GM21786 (cell line): ENCODE measurements around the gene CASP6.
A peak's percentile ranks its signal among the peaks of the same experiment; 100 is the strongest.
"Not testable (repeated sequence)": the region's sequence is repeated elsewhere in the genome, so short reads cannot be mapped to it uniquely, and the experiment has no call there.

Experiments used
- ATAC-seq: cut with Tn5 transposase; IDR thresholded peaks from one replicate; pipeline ENCODE4 v1.9.1; 2021; ENCODE audit not compliant: unreplicated experiment

CASP6 gene

DNA sequence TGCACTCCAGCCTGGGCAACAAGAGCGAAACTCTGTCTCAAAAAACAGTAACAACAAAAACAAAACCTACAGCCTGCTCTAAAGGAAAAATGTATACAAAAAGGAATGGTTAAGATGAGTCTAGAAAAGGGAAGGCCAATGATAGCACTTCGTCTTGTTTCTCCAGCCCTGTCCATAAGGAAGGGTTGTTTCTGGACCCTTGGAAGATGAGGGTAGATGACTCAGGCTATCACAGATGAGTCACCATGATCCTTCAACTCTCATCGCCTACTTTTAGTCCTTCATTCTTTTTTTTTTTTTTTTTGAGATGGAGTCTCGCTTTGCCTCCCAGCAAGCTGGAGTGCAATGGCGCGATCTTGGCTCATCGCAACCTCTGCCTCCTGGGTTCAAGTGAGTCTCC lies 17.8 kb upstream of the CASP6 start:
- ATAC-seq = no peak

DNA sequence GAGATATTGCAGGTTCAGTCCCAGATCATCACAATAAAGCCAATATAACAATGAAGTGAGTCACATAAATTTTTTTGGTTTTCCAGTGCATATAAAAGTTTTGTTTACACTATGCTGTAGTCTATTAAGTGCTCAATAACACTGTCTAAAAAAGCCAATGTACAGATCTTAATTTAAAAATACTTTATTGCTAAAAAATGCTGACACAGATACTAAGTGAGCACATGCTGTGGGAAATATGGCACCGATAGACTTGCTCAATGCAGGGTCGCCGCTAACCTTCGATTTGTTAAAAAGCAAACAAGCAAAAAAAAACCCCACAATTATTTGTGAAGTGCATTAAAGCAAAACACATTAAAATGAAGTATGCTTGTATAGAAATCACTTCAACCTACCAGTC lies 16.4 kb upstream of the CASP6 start:
- no peak for ATAC-seq

DNA sequence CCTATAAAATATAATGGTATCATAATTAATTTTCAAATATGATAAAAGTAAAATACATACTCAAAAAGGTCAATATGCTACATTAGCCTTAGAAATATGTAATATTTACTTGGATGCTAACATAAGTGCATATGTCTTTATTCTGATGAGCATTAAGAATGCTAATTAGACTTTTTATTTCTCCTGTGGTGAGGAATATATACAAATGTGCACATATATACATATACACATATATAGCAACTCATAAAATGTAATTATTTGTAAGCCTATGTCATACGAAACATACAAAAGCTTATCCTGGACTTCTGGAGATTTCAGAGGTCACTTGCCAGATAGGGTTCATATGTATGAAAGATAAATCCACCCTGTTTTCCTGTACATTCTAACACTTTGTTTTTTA lies 15.5 kb upstream of the CASP6 start:
- ATAC-seq = no peak

DNA sequence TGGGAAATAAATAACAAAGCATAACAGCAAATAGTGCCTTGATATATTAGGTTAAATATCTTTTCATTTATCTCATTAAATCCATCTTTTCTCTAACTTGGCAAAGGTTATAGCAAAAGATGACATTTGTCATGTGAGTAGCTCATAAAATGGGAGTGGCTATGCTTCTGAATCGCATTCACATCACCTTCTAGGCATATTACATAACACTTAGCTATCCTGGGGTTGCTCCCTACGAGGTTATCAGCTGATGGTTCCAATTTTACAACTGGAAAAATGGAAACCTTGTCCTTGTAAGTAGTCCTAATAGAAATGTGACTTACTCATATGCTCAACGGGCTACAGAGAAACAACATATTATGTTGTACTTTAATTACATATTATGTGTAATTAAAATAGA lies 10.3 kb upstream of the CASP6 start:
- ATAC-seq = no peak

DNA sequence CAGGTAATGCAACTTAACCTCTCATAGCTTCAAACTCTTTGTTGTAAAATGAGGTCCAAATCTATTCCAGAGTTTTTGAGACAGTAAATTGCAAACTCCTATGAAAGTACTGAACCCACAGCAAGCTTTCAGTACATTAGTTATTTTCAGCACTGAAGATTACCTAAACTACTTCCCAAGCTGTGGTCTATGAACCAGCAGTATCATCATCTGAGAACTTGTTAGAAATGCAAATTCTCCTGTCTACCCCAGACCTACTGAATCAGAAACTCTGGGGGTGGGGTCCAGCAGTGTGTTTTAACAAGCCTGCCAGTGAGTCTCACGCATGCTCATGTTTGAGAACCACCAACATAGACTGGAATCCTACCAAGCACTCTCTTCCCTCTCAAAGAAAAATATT lies 5.7 kb upstream of the CASP6 start:
- ATAC-seq = peak; percentile 75

DNA sequence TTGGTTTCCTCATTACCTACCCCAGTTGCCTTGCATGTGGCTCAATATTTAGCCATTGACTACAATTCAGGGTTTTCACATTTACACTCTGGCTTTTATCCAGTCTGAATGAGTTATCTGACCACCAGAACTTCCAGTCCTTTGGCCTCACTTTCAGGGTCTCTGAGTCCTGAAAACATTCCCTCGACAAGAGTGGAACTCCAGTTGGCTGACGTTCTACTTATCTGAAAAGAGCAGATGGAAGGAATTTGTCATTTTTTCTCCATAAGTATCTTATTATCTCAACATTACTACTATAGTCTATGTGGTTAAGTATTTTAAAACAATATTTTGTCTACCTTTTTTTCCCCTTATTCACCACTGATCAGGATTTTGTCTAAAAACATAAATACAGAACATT lies 5.2 kb upstream of the CASP6 start:
- ATAC-seq = no peak

DNA sequence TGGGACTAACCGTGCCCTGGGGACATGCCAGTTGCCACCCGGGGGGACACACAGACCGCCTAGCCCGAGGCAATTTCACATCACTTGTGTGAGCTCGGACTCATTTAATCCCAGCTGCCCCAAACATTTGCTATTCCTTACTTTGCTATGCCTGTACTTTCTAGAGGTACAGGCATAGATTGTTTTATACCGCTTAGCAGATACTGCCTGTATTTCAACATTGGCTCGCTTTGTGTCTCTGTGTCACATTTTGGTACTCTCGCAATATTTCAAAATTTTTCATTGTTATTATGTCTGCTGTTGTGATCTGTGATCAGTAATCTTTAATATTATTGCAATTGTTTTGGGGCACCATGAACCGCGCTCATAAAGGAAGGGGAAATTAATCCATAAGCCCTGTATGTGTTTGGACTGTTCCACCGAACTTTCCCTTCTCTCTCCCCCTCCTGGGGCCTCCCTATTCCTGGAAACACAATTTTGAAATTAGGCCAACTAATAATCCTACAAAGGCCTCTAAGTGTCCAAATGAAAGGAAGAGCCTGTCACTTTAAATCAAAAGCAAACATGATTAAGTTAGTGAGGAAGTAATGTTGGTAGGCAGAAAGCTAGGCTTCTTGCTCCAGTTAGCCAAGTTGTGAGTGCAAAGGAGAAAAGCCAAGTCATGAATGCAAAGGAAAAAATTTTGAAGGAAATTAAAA lies 568 bp upstream of the CASP6 start:
- no peak for ATAC-seq

DNA sequence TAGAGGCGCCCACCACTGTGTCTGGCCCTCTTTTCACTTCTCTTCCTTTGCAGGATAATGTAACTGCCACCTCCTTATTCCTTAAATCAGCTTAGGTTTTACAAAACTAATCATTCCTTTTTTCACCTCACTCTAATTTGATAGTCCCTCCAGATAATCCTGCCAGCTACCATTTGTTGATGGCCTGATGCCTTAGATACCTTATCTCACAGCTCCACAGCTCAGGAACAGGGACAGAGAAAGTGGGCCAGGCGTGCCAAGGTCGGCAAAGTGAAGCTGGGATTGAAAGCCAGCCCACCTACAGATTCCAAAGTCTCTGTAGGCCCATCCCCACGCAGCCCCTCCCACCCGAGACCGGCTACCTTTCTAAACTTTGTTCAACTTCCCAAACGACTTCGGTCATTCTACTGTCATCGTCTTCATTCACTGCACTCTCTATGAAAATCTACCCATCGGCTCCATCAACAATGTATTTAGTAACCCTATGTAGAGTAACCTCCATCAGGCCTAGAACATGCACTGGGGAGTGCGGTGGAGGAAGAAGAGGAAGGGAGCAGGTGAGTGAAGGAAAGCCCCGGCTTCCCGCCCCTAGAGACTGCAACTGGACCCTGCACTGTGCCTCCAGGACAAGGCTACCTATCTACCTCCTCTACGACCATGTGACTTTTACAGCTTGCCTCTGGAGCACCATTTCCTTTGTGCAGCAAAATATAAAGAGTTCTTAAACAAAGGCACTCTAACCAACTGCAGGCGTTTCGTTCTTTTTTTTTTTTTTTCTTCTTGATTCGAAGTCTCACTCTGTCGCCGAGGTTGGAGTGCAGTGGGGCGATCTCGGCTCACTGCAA lies 1.5 kb downstream of the CASP6 start:
- no peak for ATAC-seq

DNA sequence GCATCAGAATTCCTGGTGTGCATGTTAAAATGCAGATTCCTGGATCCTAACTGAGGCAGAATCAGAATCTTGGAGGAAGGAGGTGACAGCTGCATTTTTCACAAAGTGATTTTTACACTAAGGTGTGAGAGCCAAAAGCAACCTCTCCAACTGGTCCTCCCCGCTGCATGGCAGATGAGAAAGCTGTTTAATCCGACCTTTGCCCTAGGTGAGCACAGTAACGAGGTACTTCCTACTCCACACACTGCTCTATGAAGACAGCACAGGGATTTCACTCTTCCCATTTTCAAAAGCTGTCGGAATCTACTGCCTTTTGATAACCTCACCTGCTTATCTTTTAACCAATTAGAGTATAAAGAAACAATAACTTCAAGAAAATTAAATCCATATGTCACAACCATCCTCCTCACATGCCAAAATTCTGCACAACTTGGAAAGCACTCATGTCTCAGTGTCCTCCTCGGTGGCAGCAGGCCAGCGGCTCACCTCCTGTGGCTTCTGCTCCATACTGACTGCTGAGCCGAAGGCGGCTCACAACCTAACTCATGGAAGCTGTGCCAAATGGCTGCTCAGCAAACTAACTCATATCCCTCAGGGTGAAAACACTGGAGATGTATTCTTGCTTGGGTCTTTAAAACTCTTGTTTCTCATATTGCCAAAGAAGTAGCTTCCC lies 3.6 kb downstream of the CASP6 start:
- ATAC-seq = no peak

DNA sequence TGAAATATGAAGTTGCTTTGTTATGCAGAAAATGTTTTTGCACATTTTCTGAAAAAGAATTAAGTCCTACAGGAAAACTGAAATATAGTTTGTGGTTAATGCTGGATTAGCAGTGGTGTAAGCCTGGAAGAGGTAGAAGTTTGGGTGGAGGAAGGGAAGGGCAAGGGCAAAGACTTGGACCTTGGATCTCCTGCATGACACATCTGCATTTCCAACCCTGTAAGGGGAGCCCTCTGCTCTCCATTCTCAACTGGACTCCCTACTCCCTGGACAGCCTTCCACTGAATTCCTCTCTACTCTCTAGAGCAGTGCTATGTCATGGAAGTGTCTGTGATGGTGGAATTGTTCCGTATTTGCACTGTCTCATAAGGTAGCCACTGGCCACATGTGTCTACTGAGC lies 4.6 kb downstream of the CASP6 start:
- no peak for ATAC-seq

DNA sequence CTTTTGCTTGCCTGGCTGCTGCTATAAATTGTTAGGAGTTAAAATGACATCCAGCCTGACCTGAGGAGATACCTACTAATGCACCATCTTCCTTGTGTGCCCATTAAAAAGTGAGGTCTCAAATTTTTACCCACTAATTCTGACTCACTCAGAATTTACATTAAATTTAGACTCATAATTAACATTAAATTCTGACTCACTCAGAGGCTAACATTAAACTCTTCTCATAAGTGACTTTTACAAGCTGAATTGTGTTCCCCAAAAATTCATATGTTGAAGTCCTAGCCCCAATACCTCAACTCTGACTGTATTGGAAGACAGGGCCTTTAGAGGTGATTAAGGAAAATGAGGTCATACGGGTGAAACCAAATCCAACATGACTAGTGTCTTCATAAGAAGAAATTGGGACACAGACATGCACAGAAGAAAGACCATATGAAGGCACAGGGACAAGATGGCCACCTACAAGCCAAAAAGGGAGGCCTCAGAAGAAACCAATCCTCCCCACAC lies 11.8 kb downstream of the CASP6 start:
- ATAC-seq = no peak

DNA sequence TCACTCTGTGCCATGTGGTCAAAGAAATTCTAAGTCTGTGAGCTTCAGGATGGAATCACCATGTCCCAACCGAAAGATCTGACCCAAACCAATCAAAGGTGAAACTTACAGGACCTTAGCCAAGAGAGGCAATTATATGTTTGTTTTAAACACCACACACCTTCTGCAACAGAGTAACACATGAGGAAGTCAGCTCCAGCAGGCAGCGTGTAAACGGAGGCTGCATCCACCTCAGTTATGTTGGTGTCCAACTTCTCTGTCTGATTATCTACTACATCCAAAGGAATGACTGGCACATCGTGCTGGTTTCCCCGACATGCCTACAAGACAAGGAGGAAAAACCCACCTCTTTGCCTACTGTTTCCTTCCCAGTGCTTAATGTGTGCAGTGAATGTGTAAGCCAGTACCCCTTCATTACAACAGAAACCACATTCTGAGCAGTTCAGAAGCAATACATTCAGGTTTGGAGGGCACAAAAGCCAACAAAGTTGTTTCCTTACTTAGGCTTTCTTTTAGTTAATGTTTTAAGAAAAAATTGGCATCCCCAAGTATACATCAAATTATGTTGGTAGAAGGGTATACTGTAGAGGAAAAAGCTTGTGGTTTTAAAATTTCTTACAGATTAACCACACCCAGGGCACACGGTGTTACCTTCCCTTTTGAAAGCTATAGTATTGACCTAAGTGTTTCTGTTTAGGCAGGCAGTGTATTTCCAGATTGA lies 12.4 kb downstream of the CASP6 start:
- peak; percentile 96 for ATAC-seq

DNA sequence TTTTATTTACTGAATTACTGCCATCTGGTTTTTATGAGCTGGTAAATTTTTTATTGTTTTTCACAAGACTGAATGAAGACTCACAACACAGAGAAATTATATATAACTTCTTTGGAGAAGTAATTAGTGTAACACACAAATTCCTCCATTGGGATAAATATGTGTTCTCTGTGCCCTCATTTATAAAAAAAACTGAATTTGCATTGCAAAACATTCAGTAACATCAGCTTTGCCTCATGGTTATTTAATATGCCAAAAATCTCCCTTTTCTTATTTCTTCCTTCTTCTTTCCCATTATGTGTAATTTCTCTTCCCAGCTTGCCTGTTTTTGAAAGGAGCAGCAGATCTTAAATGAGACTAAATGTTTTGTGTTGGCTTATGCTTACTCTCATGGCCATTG lies 18.5 kb downstream of the CASP6 start:
- ATAC-seq = no peak

DNA sequence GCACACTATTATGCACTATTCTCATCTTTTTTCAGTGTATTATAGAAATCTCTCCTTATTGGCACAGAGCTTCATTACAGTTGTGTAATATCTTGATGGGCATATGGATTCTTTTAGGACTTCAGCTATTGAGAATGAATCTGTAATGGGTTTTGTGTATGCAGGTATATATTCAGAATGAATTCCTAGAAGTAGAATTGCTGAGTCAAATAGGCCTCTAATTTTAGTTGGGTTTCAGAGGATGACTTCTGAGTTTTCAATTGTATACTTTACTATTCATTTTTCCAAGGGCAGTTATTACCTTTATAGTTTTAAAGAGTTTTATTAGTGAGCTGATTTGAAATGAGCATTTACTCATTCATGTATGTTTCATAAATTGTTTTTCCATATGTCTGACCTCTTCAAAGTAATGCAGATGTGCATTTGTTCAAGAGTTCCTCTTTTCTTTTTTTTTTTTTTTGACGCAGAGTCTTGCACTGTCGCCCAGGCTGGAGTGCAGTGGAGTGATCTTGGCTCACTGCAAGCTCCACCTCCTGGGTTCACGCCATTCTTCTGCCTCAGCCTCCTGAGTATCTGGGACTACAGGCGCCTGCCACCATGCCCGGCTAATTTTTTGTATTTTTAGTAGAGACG lies 19.5 kb downstream of the CASP6 start:
- no peak for ATAC-seq

DNA sequence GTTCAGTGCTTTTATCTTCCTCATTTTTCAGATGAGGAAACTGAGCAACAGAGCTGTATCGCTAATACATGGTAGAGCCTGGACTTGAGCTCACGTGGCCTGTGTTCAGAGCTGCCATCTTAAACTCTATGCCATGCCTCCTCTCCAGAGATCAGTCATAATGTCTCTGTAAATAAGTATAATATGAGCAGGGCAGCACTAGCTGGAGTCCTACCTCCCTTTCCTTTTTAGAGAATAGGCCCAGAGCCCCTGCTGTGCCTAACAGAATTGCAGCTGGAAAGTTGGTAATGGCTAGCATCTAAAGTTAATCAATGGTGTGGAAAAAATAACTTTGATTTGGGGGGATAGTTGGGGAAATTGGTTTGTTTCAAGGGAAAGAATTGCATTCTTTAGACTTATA lies 20.4 kb downstream of the CASP6 start:
- ATAC-seq = no peak

DNA sequence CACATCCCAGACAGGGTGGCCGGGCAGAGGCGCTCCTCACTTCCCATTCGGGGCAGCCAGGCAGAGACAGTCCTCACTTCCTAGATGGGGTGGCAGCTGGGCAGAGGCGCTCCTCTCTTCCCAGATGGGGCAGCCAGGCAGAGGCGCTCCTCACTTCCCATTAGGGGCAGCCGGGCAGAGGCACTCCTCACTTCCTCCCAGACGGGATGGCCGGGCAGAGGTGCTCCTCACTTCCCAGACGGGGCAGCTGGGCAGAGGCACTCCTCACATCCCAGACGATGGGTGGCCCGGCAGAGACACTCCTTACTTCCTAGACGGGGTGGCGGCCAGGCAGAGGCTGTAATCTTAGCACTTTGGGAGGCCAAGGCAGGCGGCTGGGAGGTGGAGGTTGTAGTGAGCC lies 24.3 kb downstream of the CASP6 start:
- ATAC-seq = not testable (repeated sequence)

DNA sequence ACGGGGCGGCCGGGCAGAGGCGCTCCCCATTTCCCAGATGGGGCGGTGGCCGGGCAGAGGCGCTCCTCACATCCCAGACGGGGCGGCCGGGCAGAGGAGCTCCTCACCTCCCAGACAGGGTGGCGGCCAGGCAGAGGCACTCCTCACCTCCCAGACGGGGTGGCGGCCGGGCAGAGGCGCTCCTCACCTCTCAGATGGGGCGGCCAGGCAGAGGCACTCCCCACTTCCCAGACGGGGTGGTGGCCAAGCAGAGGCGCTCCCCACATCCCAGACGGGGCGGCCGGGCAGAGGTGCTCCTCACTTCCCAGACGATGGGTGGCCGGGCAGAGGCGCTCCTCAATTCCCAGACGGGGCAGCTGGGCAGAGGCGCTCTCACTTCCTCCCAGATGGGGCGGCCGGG lies 24.8 kb downstream of the CASP6 start:
- not testable (repeated sequence) for ATAC-seq

DNA sequence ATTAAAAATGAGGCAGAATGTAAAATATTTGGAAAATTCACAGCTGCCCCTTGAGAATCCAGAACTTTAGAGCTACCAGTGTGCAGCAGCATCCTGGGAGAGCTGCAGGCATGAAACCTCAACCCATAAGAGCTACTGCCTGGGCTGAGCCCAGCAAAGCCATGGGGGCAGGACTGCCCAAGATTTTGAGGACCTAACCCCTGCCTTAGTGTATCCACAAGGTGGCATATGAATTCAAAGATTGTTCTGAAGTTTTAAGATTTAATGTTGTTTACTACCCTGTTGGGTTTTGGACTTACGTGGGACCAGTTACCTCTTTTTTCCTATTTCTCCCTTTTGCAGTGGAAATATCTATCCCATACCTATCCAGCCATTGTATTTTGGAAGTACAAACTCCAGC lies 26.4 kb downstream of the CASP6 start:
- no peak for ATAC-seq

DNA sequence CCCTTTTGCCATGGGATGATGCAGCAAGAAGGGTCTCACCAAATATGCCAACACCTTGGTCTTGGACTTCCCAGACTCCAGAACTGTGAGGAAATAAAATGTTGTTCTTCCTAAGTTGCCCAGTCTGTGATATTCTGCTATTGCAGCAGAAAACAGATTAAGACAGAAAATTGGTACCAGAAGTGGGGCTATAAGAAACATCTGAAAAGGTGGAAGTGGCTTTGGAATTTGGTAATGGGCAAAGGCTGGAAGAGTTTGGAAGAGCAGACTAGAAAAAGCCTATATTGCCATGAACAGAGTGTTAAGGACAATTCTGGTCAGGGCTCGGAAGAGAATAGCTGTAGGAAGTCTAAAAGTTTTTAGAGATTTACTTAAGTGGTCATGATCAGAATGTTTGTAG lies 27.4 kb downstream of the CASP6 start:
- no peak for ATAC-seq

DNA sequence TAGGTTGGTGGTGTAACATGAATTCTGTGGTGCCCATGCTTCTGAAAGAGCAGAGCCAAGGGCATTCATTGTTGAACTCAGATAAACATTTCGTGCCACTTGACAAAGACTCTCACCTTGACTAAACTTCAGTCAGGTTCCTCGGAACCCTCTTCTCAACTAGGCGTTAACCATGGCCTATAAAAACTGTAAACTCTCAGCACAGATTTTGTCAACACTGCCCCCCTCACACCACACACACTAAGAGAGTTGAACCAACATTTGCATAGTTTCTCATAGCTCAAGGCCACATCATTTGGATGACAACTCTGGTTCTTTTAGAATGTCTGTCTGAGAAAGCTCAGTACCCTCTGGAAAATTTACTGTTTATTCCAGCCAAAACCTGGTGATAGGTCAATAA lies 28.1 kb downstream of the CASP6 start:
- ATAC-seq = no peak

DNA sequence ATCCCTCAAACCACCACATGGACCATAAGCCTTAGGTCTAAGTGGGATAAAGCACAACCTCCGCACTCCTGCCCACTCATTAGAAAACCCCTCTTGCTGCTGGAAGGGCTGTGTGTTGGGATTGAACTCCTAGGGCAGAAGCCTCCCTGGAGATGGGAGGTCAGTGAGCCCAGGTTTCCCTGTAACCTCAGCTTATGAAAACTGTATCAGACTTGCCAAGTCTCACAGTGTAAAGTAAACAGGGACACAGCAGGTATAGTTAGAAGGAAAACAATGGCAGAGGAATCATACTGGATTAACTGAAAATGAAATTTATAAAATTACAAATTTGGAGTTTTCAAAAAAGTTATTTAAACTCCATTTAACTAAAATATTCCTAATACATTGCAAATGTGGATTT lies 29.9 kb downstream of the CASP6 start:
- no peak for ATAC-seq
